PFSK-1 (cell line): ENCODE measurements around the gene ETV5.

Experiments used
- FOXP2 ChIP-seq: optimal IDR thresholded peaks from 2 replicates; pipeline ENCODE3; 2011; ENCODE audit warnings: borderline replicate concordance, control low read depth, inconsistent platforms; ENCODE audit not compliant: insufficient read depth; ENCODE audit errors: extremely low read length, extremely low read depth
- POLR2AphosphoS5 ChIP-seq: IDR thresholded peaks from 2 replicates; pipeline ENCODE4 v1.6.1; 2012; ENCODE audit warnings: low read depth, mild to moderate bottlenecking, control low read depth, low read length, moderate library complexity
- SIN3A ChIP-seq: IDR thresholded peaks from 2 replicates; pipeline ENCODE4 v1.6.1; 2012; ENCODE audit warnings: mild to moderate bottlenecking, low read length, moderate library complexity, borderline replicate concordance; ENCODE audit not compliant: insufficient read depth
- TAF1 ChIP-seq: IDR thresholded peaks from 2 replicates; pipeline ENCODE4 v1.6.1; 2012; ENCODE audit warnings: low read length, control low read depth, borderline replicate concordance; ENCODE audit not compliant: insufficient read depth
- TF ChIP-seq, protein P1 (sequence below), 2 experiments: IDR thresholded peaks; 2 replicates each; pipeline versions ENCODE4 v1.6.1 to v1.8.0; 2011 to 2012; ENCODE audit warnings: low read depth in 2 of 2, low read length in 2 of 2, control low read depth in 1 of 2, inconsistent platforms in 1 of 2, mild to moderate bottlenecking in 1 of 2, moderate library complexity in 1 of 2; ENCODE audit not compliant: insufficient read depth in 1 of 2

DNA sequence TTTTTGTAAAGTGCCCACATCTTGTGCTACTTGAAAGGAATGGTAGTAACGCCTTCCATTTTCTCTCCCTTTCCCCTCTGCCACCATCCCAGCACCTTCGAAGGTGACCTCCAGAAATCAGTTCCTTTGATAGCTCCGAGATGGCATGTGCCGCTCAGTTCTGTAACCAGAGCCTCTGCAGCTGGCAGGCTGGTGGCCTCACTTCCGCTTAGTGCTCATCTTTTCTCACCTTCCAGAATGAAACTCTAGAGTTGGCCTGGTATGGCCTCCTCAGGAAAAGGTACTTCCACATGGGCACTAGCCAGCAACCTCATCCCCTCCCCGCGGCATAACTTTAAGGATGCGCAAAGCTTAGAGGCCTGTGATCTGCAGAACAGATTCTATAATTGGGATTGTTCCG, 38.8 kb downstream of the ETV5 start:
- TF ChIP-seq, protein P1, sequence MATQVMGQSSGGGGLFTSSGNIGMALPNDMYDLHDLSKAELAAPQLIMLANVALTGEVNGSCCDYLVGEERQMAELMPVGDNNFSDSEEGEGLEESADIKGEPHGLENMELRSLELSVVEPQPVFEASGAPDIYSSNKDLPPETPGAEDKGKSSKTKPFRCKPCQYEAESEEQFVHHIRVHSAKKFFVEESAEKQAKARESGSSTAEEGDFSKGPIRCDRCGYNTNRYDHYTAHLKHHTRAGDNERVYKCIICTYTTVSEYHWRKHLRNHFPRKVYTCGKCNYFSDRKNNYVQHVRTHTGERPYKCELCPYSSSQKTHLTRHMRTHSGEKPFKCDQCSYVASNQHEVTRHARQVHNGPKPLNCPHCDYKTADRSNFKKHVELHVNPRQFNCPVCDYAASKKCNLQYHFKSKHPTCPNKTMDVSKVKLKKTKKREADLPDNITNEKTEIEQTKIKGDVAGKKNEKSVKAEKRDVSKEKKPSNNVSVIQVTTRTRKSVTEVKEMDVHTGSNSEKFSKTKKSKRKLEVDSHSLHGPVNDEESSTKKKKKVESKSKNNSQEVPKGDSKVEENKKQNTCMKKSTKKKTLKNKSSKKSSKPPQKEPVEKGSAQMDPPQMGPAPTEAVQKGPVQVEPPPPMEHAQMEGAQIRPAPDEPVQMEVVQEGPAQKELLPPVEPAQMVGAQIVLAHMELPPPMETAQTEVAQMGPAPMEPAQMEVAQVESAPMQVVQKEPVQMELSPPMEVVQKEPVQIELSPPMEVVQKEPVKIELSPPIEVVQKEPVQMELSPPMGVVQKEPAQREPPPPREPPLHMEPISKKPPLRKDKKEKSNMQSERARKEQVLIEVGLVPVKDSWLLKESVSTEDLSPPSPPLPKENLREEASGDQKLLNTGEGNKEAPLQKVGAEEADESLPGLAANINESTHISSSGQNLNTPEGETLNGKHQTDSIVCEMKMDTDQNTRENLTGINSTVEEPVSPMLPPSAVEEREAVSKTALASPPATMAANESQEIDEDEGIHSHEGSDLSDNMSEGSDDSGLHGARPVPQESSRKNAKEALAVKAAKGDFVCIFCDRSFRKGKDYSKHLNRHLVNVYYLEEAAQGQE (IDR thresholded peaks at IDR 0.05; ENCODE audit: insufficient read depth in 1 of 2, low read depth in 2 of 2, low read length in 2 of 2) = no peak
- TF ChIP-seq TAF1 (no peak), POLR2AphosphoS5 (no peak), SIN3A (no peak), FOXP2 (no peak)
